Trophoblast cell (in vitro differentiated cells and primary cell): ENCODE results near the gene IFI27L2.
A peak's percentile ranks its signal among the peaks of the same experiment; 100 is the strongest.

ENCODE experiments used
- DNase-seq, 2 donors: peaks; one replicate each; pipeline ENCODE4 v3.0.0-alpha.2; 2016
- H2AFZ ChIP-seq: 2 replicates; pipeline ENCODE4 v1.6.1; 2013; ENCODE audit warnings: low read length, moderate library complexity, mild to moderate bottlenecking; ENCODE audit not compliant: insufficient read depth, poor library complexity
- H2AK5ac ChIP-seq: 2 replicates; pipeline ENCODE4 v1.6.1; 2013; ENCODE audit warnings: mild to moderate bottlenecking, low read length
- H2BK120ac ChIP-seq: 2 replicates; pipeline ENCODE4 v1.6.1; 2013; ENCODE audit warnings: low read length, mild to moderate bottlenecking, moderate library complexity; ENCODE audit not compliant: insufficient read depth, poor library complexity
- H2BK12ac ChIP-seq: 2 replicates; pipeline ENCODE4 v1.6.1; 2013; ENCODE audit warnings: mild to moderate bottlenecking, low read length, moderate library complexity
- H2BK5ac ChIP-seq: 2 replicates; pipeline ENCODE4 v1.6.1; 2013; ENCODE audit warnings: low read length, low read depth, moderate library complexity, mild to moderate bottlenecking; ENCODE audit not compliant: poor library complexity
- H3K14ac ChIP-seq: 2 replicates; pipeline ENCODE4 v1.6.1; 2013; ENCODE audit warnings: mild to moderate bottlenecking, low read length
- H3K18ac ChIP-seq: 2 replicates; pipeline ENCODE4 v1.6.1; 2013; ENCODE audit warnings: mild to moderate bottlenecking, low read length
- H3K23ac ChIP-seq: 2 replicates; pipeline ENCODE4 v1.6.1; 2013; ENCODE audit warnings: low read length
- H3K27ac ChIP-seq: 2 replicates; pipeline ENCODE4 v1.5.1; 2013; ENCODE audit warnings: low read depth, mild to moderate bottlenecking, inconsistent platforms, low read length, moderate library complexity
- H3K27me3 ChIP-seq: 2 replicates; pipeline ENCODE4 v1.6.1; 2013; ENCODE audit warnings: inconsistent platforms, mild to moderate bottlenecking, low read length, moderate library complexity; ENCODE audit not compliant: insufficient read depth
- H3K36me3 ChIP-seq, 2 experiments: 1 replicate in 1 of 2; 2 replicates in 1 of 2; pipeline ENCODE4 v1.6.1; 2013; ENCODE audit warnings: low read length in 2 of 2, mild to moderate bottlenecking in 2 of 2, moderate library complexity in 1 of 2; ENCODE audit not compliant: insufficient read depth in 2 of 2, control insufficient read depth in 1 of 2
- H3K4ac ChIP-seq: 2 replicates; pipeline ENCODE4 v1.6.1; 2013; ENCODE audit warnings: low read depth, mild to moderate bottlenecking, low read length, moderate library complexity
- H3K4me1 ChIP-seq, 2 experiments: 1 replicate in 1 of 2; 2 replicates in 1 of 2; pipeline ENCODE4 v1.6.1; 2013; ENCODE audit warnings: low read length in 2 of 2, mild to moderate bottlenecking in 2 of 2, moderate library complexity in 1 of 2; ENCODE audit not compliant: insufficient read depth in 2 of 2, control insufficient read depth in 1 of 2
- H3K4me2 ChIP-seq: 2 replicates; pipeline ENCODE4 v1.6.1; 2013; ENCODE audit warnings: inconsistent platforms, mild to moderate bottlenecking, low read length, moderate library complexity
- H3K4me3 ChIP-seq: 2 replicates; pipeline ENCODE4 v1.5.1; 2013; ENCODE audit warnings: mild to moderate bottlenecking, low read depth, low read length, inconsistent platforms
- H3K79me1 ChIP-seq: one replicate; pipeline ENCODE4 v1.6.1; 2013; ENCODE audit warnings: low read length
- H3K79me2 ChIP-seq: 2 replicates; pipeline ENCODE4 v1.6.1; 2013; ENCODE audit warnings: low read length, mild to moderate bottlenecking; ENCODE audit not compliant: control insufficient read depth, insufficient read depth, poor library complexity
- H3K9ac ChIP-seq: 2 replicates; pipeline ENCODE4 v1.6.1; 2013; ENCODE audit warnings: mild to moderate bottlenecking, low read length
- H3K9me3 ChIP-seq: 2 replicates; pipeline ENCODE4 v1.6.1; 2013; ENCODE audit warnings: low read depth, mild to moderate bottlenecking, control low read depth, inconsistent platforms, low read length; ENCODE audit not compliant: insufficient read depth
- H4K12ac ChIP-seq: 2 replicates; pipeline ENCODE4 v1.6.1; 2013; ENCODE audit warnings: low read depth, mild to moderate bottlenecking, low read length, moderate library complexity
- H4K8ac ChIP-seq: 2 replicates; pipeline ENCODE4 v1.6.1; 2013; ENCODE audit warnings: low read depth, mild to moderate bottlenecking, low read length, moderate library complexity
- H4K91ac ChIP-seq: one replicate; pipeline ENCODE4 v1.6.1; 2013; ENCODE audit warnings: low read depth, mild to moderate bottlenecking, low read length, moderate library complexity
- WGBS: extraction: QIAGEN DNeasy Blood & Tissue Kit; methylation state at CpG from one replicate; pipeline ENCODE4 v1.1.7; 2013; ENCODE audit warnings: missing lambda C conversion rate; ENCODE audit not compliant: insufficient read length, insufficient coverage; ENCODE audit errors: extremely low coverage; 5-methylcytosine and 5-hydroxymethylcytosine counted together

The IFI27L2 gene

DNA sequence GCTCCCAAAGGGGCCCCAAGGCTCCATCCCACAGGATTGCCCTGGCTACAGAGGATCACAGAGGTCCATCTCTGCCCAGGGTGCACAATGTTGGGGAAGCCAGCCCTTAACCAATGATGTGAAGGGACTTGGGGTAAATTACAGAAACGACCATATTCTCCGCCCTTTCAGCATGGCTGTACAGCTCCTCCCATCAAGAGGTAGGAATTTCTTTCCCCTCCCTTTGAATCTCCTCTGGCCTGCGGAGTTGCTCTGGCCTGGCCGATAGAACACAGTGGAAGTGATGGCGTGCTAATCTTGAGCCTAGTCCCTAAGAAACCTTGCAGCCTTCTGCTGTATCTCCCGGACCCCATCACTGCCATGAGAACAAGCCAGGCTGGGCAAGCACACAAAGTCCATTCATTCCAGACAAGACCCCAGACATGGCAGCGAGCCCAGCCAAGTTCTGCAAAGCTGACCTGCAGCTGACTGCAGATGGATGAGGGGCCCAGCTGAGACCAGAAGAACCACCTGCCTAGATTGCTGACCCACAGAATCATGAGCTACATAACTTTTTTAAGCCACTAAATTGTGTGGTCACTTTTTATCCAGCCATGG, 25.8 kb downstream of the IFI27L2 start:
- H3K14ac ChIP-seq = no peak overlapping the region
- H3K23ac ChIP-seq = no peak overlapping the region
- H2BK12ac ChIP-seq = no peak overlapping the region
- H4K8ac ChIP-seq = no peak overlapping the region
- H3K27me3 ChIP-seq = no peaks in the 10 kb centered on the region
- no peaks in the 10 kb centered on the region for H3K79me1 ChIP-seq
- no peak overlapping the region for H3K27ac ChIP-seq
- peaks cover 2 to 6% of the 10 kb centered on the region in 2 experiments for H3K4me1 ChIP-seq
- no peak overlapping the region for H3K9ac ChIP-seq
- H2AFZ ChIP-seq = no peak overlapping the region
- no peak overlapping the region for H3K4me3 ChIP-seq
- WGBS = no CpG with 5 or more reads among the region's 7 CpGs
- peaks cover 1% of the 10 kb centered on the region for H3K9me3 ChIP-seq
- peaks cover 2 to 11% of the 10 kb centered on the region in 2 experiments for H3K36me3 ChIP-seq
- no peak overlapping the region for H3K4ac ChIP-seq
- no peak overlapping the region for H2BK5ac ChIP-seq
- no peaks in the 10 kb centered on the region for H3K79me2 ChIP-seq
- no peak overlapping the region for H4K12ac ChIP-seq
- no peak overlapping the region for H3K4me2 ChIP-seq
- no peak overlapping the region for H4K91ac ChIP-seq
- DNase-seq = no peak
- H2BK120ac ChIP-seq = no peak overlapping the region
- no peak overlapping the region for H3K18ac ChIP-seq
- H2AK5ac ChIP-seq = no peak overlapping the region

DNA sequence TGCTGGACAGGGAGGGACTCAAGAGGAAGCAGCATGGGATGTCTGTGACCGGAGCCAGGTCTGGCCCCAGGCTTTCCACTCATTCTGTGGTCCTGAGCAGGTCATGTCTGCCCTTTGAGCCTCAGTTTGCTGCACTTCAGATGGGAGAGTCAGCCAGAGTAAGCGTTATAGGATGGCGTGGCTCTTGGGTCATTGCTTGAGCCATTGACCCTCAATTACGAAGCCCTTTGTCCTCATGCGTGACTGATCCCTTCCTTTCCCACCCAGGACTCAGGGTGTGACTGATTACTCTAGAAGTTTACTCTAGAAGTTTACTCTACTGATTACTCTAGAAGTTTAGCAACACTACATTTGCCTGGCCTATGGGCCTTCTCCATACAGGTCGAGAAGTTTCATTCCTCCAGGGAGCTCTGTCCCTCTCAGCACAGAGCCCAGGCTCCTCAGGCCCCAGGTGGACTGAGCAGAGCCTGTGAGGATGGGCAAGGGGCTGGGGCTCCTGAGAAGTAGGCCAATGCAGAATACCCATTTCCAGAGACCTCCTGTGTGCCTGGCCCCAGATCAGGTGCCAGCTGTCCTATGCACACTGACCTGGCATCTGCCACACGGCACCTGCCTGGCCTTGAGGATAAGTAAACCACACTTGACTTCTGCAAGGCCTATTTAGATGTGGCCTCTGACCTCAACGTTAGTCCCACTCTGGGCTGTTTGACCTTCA, 26.5 kb downstream of the IFI27L2 start:
- Histone ChIP-seq H2BK12ac (no peak overlapping the region), H3K18ac (no peak overlapping the region), H2BK5ac (no peak overlapping the region), H3K27me3 (no peaks in the 10 kb centered on the region), H3K23ac (no peak overlapping the region), H3K4ac (no peak overlapping the region), H3K4me1 (peaks cover 2 to 6% of the 10 kb centered on the region in 2 experiments), H3K27ac (no peak overlapping the region), H3K36me3 (peaks cover 4 to 18% of the 10 kb centered on the region in 2 experiments), H3K14ac (no peak overlapping the region), H3K4me2 (no peak overlapping the region), H3K4me3 (no peak overlapping the region), H3K79me1 (no peaks in the 10 kb centered on the region), H3K9me3 (peaks cover 1% of the 10 kb centered on the region), H4K12ac (no peak overlapping the region), H3K79me2 (no peaks in the 10 kb centered on the region), H2AK5ac (no peak overlapping the region), H4K8ac (no peak overlapping the region), H2BK120ac (no peak overlapping the region), H2AFZ (no peak overlapping the region), H4K91ac (no peak overlapping the region), H3K9ac (no peak overlapping the region)
- WGBS = no CpG with 5 or more reads among the region's 8 CpGs
- DNase-seq = no peak

DNA sequence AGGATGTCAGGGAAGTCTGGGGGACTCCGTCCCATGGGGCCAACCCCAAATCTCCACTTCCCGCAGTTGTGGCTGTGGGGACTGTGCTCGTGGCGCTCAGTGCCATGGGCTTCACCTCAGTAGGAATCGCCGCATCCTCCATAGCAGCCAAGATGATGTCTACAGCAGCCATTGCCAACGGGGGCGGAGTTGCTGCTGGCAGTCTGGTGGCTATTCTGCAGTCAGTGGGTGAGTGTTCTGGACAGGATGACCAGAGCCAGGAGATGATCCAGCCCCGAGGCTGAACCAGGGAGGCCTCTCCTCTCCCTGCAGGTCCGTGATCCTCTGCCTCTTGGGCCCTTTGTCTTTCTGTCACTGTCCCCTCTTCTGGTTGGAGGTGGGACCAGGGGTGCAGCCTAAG, 27.7 kb downstream of the IFI27L2 start:
- no peaks in the 10 kb centered on the region for H3K27me3 ChIP-seq
- H3K79me2 ChIP-seq = no peaks in the 10 kb centered on the region
- no peak overlapping the region for H4K8ac ChIP-seq
- no peak overlapping the region for H3K4me3 ChIP-seq
- H4K12ac ChIP-seq = no peak overlapping the region
- H3K79me1 ChIP-seq = no peaks in the 10 kb centered on the region
- no peak overlapping the region for H2BK120ac ChIP-seq
- H2AFZ ChIP-seq = no peak overlapping the region
- no peak overlapping the region for H3K4ac ChIP-seq
- no peak overlapping the region for H2AK5ac ChIP-seq
- H3K4me1 ChIP-seq = peaks cover 2 to 6% of the 10 kb centered on the region in 2 experiments
- peaks cover 8 to 26% of the 10 kb centered on the region in 2 experiments for H3K36me3 ChIP-seq
- no CpG with 5 or more reads among the region's 10 CpGs for WGBS
- no peak overlapping the region for H2BK12ac ChIP-seq
- H3K9ac ChIP-seq = no peak overlapping the region
- no peak overlapping the region for H3K14ac ChIP-seq
- no peak overlapping the region for H3K27ac ChIP-seq
- H3K4me2 ChIP-seq = no peak overlapping the region
- no peak for DNase-seq
- no peak overlapping the region for H2BK5ac ChIP-seq
- H3K23ac ChIP-seq = no peak overlapping the region
- H4K91ac ChIP-seq = no peak overlapping the region
- H3K18ac ChIP-seq = no peak overlapping the region
- H3K9me3 ChIP-seq = peaks cover 1% of the 10 kb centered on the region

DNA sequence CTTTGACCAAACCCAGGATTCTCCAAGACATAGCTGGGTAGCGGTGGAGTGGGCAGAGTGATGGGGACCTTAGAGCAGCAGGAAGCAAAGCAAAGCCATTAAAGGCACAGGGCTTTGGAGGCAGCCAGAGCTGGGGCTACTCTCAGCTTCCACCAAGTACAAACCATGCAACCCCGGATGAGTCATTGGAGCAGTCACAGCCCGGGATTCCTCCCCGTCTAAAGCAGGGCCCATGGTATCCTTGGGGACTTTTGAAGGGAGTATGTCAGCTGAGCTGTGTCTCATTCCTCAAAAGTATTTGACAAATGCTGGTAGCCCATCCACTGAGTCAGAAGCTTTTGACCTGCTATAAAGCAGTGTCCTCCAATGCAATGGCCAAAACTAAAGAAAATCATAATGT, 28.6 kb downstream of the IFI27L2 start:
- H2AK5ac ChIP-seq = no peak overlapping the region
- H3K4me3 ChIP-seq = no peak overlapping the region
- no peak overlapping the region for H3K4me2 ChIP-seq
- peaks cover 2 to 6% of the 10 kb centered on the region in 2 experiments for H3K4me1 ChIP-seq
- no peak overlapping the region for H4K12ac ChIP-seq
- no peak overlapping the region for H3K27ac ChIP-seq
- peaks cover 1% of the 10 kb centered on the region for H3K9me3 ChIP-seq
- peaks cover 8 to 23% of the 10 kb centered on the region in 2 experiments for H3K36me3 ChIP-seq
- H2BK5ac ChIP-seq = no peak overlapping the region
- H2AFZ ChIP-seq = no peak overlapping the region
- no CpG with 5 or more reads among the region's 4 CpGs for WGBS
- peak; percentile 87 to 95 for DNase-seq
- H3K9ac ChIP-seq = no peak overlapping the region
- no peak overlapping the region for H3K18ac ChIP-seq
- no peak overlapping the region for H3K4ac ChIP-seq
- no peak overlapping the region for H3K14ac ChIP-seq
- no peaks in the 10 kb centered on the region for H3K79me2 ChIP-seq
- H2BK120ac ChIP-seq = no peak overlapping the region
- no peaks in the 10 kb centered on the region for H3K79me1 ChIP-seq
- H3K27me3 ChIP-seq = no peaks in the 10 kb centered on the region
- no peak overlapping the region for H4K91ac ChIP-seq
- no peak overlapping the region for H2BK12ac ChIP-seq
- no peak overlapping the region for H4K8ac ChIP-seq
- no peak overlapping the region for H3K23ac ChIP-seq
